K562 (cell line): ENCODE measurements around the gene MMP1. TPM values are rescaled to one million over a fixed set of nuclear protein-coding genes. Genes with fewer than 3 reads are reported as not detected.

Experiments used
- ATAC-seq: fragments of 200-7000 bp; cut with Tn5 transposase; 3 replicates; pipeline ENCODE4 v1.9.1; 2020; ENCODE audit warnings: moderate library complexity
- BruUV-seq: library from RNA; stranded (reverse); fragments of 400-500 nt; replicated peaks from 2 replicates; lab custom pipeline; 2021; lab: Mats Ljungman, UMichigan
- CTCF ChIA-PET: fragments of 300-600 bp; formaldehyde crosslinking; extraction: SDS; loops from one replicate; lab custom pipeline; 2021; ENCODE audit warnings: low intra/inter-chr PET ratio; lab: Yijun Ruan, JAX
- POLR2A ChIA-PET: fragments of 300-600, 350-650 bp; sonication (Branson Sonifier 250); formaldehyde crosslinking; extraction: SDS; loops from one replicate; lab custom pipeline; 2021; ENCODE audit warnings: antibody characterized with exemption, inconsistent platforms; lab: Yijun Ruan, JAX
- DNase-seq, 4 experiments: peaks; one replicate each; pipeline versions ENCODE4 v3.0.0 to v3.0.0-alpha.2; 2011 to 2018; ENCODE audit warnings: low spot score in 3 of 4, mixed read lengths in 3 of 4; ENCODE audit errors: extremely low read depth in 1 of 4
- FAIRE-seq: peaks from 2 replicates; lab custom pipeline; 2011; peaks lifted over from hg19 to GRCh38; lab: Jason Lieb, UNC
- H2AFZ ChIP-seq: 2 replicates; pipeline ENCODE4 v1.6.0; 2011; ENCODE audit warnings: low read depth, low read length, control low read depth, inconsistent platforms
- H3K27ac ChIP-seq: fragments of 200-600 bp; 3 replicates; pipeline ENCODE4 v1.8.0; 2011; ENCODE audit warnings: low read depth, mild to moderate bottlenecking, control low read depth, inconsistent platforms, low read length, moderate library complexity, mixed read lengths; ENCODE audit errors: extremely low read depth
- H3K27me3 ChIP-seq, 2 experiments: fragments of 300-600 bp in 1 of 2; 2 replicates in 1 of 2; 3 replicates in 1 of 2; pipeline versions ENCODE4 v1.6.0 to v1.8.0; 2011; ENCODE audit warnings: inconsistent platforms in 2 of 2, low read length in 2 of 2, mild to moderate bottlenecking in 1 of 2, mixed read lengths in 1 of 2, moderate library complexity in 1 of 2; ENCODE audit not compliant: control insufficient read depth in 2 of 2, insufficient read depth in 2 of 2
- H3K36me3 ChIP-seq: fragments of 300-600 bp; 3 replicates; pipeline ENCODE4 v1.8.0; 2011; ENCODE audit warnings: mild to moderate bottlenecking, low read length, inconsistent platforms; ENCODE audit not compliant: control insufficient read depth, insufficient read depth
- H3K4me1 ChIP-seq, 2 experiments: fragments of 200-600 bp in 1 of 2; replicated peaks in 1 of 2; 2 replicates in 1 of 2; 3 replicates in 1 of 2; pipeline versions ENCODE4 v1.5.1 to v1.8.0; 2011; ENCODE audit warnings: inconsistent platforms in 2 of 2, low read length in 2 of 2, mild to moderate bottlenecking in 1 of 2, mixed read lengths in 1 of 2, moderate library complexity in 1 of 2; ENCODE audit not compliant: control insufficient read depth in 2 of 2, insufficient read depth in 2 of 2
- H3K4me2 ChIP-seq: 2 replicates; pipeline ENCODE4 v1.6.1; 2011; ENCODE audit warnings: low read length, control low read depth, inconsistent platforms, mixed read lengths; ENCODE audit not compliant: insufficient read depth
- H3K4me3 ChIP-seq: fragments of 200-600 bp; sonication (generic), shearing (Covaris generic); 2 replicates; pipeline ENCODE4 v1.5.1; 2016; ENCODE audit warnings: control low read depth, inconsistent platforms
- H3K79me2 ChIP-seq: fragments of 200-600 bp; 3 replicates; pipeline ENCODE4 v1.8.0; 2011; ENCODE audit warnings: low read length, inconsistent platforms; ENCODE audit not compliant: control insufficient read depth, insufficient read depth
- H3K9ac ChIP-seq, 2 experiments: 2 replicates each; pipeline versions ENCODE4 v1.6.0 to v1.6.1; 2011; ENCODE audit warnings: low read depth in 2 of 2, low read length in 2 of 2, control low read depth in 1 of 2, inconsistent platforms in 1 of 2, mild to moderate bottlenecking in 1 of 2, mixed read lengths in 1 of 2; ENCODE audit not compliant: insufficient read depth in 1 of 2
- H3K9me1 ChIP-seq: one replicate; pipeline ENCODE4 v1.6.0; 2011; ENCODE audit warnings: inconsistent platforms, mild to moderate bottlenecking, low read length, moderate library complexity; ENCODE audit not compliant: control insufficient read depth, insufficient read depth
- H3K9me3 ChIP-seq: replicated peaks from 2 replicates; pipeline ENCODE4 v1.5.1; 2011; ENCODE audit warnings: low read depth, low read length, inconsistent platforms; ENCODE audit not compliant: control insufficient read depth, insufficient read depth
- H4K20me1 ChIP-seq: replicated peaks from 2 replicates; pipeline ENCODE4 v1.6.1; 2011; ENCODE audit warnings: low read length, inconsistent platforms, mixed read lengths; ENCODE audit not compliant: control insufficient read depth, insufficient read depth
- ADNP ChIP-seq: fragments of 200-800 bp; sonication (Bioruptor generic); IDR thresholded peaks from 2 replicates; pipeline ENCODE4 v1.6.1; 2016; ENCODE audit warnings: missing genetic modification characterization, missing compliant biosample characterization
- CBX1 ChIP-seq: sonication (generic); IDR thresholded peaks from 2 replicates; pipeline ENCODE4 v1.6.1; 2016; ENCODE audit warnings: antibody characterized with exemption, low read depth, mild to moderate bottlenecking
- DIDO1 ChIP-seq: fragments of 450-650 bp; IDR thresholded peaks from 2 replicates; pipeline ENCODE4 v1.6.1; 2016; ENCODE audit warnings: low read depth, missing biosample characterization, missing genetic modification characterization
- ETV5 ChIP-seq: sonication (generic); formaldehyde crosslinking; IDR thresholded peaks from 2 replicates; pipeline ENCODE4 v1.4.0; 2020; ENCODE audit warnings: low read depth, mild to moderate bottlenecking, missing genetic modification reagents
- FOXP1 ChIP-seq: sonication (generic); formaldehyde crosslinking; IDR thresholded peaks from 2 replicates; pipeline ENCODE4 v1.8.0; 2022; ENCODE audit warnings: mild to moderate bottlenecking, missing genetic modification reagents
- GTF2F1 ChIP-seq: IDR thresholded peaks from 2 replicates; pipeline ENCODE4 v1.6.1; 2011; ENCODE audit warnings: low read depth, low read length, improper control_type of control experiment
- KLF1 ChIP-seq: fragments of 450-650 bp; IDR thresholded peaks from 2 replicates; pipeline ENCODE4 v1.6.1; 2016; ENCODE audit warnings: missing genetic modification characterization, missing compliant biosample characterization
- PTTG1 ChIP-seq: fragments of 450-650 bp; IDR thresholded peaks from 2 replicates; pipeline ENCODE4 v1.6.1; 2016; ENCODE audit warnings: low read depth, mild to moderate bottlenecking, missing genetic modification characterization, missing compliant biosample characterization
- ZC3H8 ChIP-seq: fragments of 450-650 bp; IDR thresholded peaks from 2 replicates; pipeline ENCODE4 v1.6.1; 2017
- ZNF76 ChIP-seq: fragments of 250-450 bp; sonication (Bioruptor Pico); IDR thresholded peaks from 2 replicates; pipeline ENCODE4 v1.4.0; 2020; ENCODE audit warnings: mild to moderate bottlenecking, moderate library complexity, borderline replicate concordance
- WGBS: fragments of 100-300 bp; shearing (Covaris generic); methylation state at CpG from one replicate; pipeline ENCODE4 v1.1.6; 2016; ENCODE audit warnings: low coverage, mixed read lengths; ENCODE audit not compliant: insufficient coverage; ENCODE audit errors: missing lambda C conversion rate; 5-methylcytosine and 5-hydroxymethylcytosine counted together
- in situ Hi-C: fragments of 300-500 bp; cut with MboI; formaldehyde crosslinking; loops from 4 replicates; pipeline ENCODE4 v1.15.0; 2018; ENCODE audit warnings: inconsistent platforms, mixed read lengths
- intact Hi-C: fragments of 100-400 bp; cut with micrococcal nuclease; formaldehyde crosslinking; loops from 2 replicates; pipeline ENCODE4 v1.14.2; 2022
- polyA plus RNA-seq, 8 experiments: library from polyadenylated mRNA; depleted of rRNA in 4 of 8; stranded (reverse) in 5 of 8; unstranded in 3 of 8; fragments of >200 nt; fragmentation: Nextera tagmentation in 2 of 8; fragmentation: Illumina TruSeq in 1 of 8; extraction: Ambion mirVana in 2 of 8; extraction: Trizol in 1 of 8; gene quantifications; 2 replicates each; pipeline versions ENCODE4 v1.2.1 to v1.2.3, GENCODE V29; 2011 to 2014; ENCODE audit warnings: inconsistent platforms in 1 of 8, missing spikeins in 1 of 8
- total RNA-seq, 7 experiments: library from RNA; depleted of rRNA in 6 of 7; stranded (reverse); fragments of >200 nt in 6 of 7; fragmentation: Illumina TruSeq in 2 of 7; extraction: Trizol in 2 of 7; gene quantifications; 2 replicates each; pipeline versions ENCODE4 v1.2.1 to v1.2.3, GENCODE V29; 2011 to 2021; ENCODE audit warnings: low replicate concordance in 1 of 7
- TF ChIP-seq, protein P1 (sequence below): sonication (generic); IDR thresholded peaks from 2 replicates; pipeline ENCODE4 v1.6.1; 2016
- TF ChIP-seq, protein P2 (sequence below): fragments of 250-450 bp; sonication (Bioruptor Pico); IDR thresholded peaks from 2 replicates; pipeline ENCODE4 v1.5.0; 2021
- TF ChIP-seq, protein P3 (sequence below): fragments of 450-650 bp; IDR thresholded peaks from 2 replicates; pipeline ENCODE4 v1.6.1; 2016; ENCODE audit warnings: low read depth, mild to moderate bottlenecking, moderate library complexity
- TF ChIP-seq, protein P4 (sequence below): sonication (generic); formaldehyde crosslinking; IDR thresholded peaks from 2 replicates; pipeline ENCODE4 v1.8.0; 2022; ENCODE audit warnings: mild to moderate bottlenecking, missing genetic modification reagents

Gene MMP1
- total and polyA plus RNA-seq, 9 of the 15 experiments (the other 6 are each of a cell fraction or from before 2014, with no cell fraction given): 0.06 to 0.33 (median 0.15) TPM; not detected in 2

DNA sequence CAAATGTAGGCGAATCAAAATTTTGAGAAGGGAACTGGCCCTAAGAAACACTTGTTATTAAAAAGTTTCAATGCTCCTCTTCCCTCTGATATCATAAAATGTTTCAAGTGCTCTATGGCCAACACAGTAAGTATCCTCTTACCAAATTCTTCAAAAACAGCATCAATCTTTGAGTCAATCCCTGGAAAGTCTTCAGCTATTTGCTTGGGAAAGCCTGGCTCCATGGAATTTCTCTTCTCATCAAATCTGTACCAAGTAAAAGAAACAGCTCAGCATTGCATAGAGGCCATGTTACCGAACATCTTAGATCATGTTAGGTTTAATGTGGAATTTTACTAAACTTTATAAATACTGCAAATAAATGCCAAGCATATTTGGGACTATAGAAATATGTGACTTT lies 39.2 kb upstream of the MMP1 start:
- Histone ChIP-seq H3K9me1 (no peaks in the 10 kb centered on the region), H3K27me3 (no peaks in the 10 kb centered on the region), H3K36me3 (no peaks in the 10 kb centered on the region), H3K4me3 (no peak overlapping the region), H3K27ac (no peak overlapping the region), H3K4me2 (no peak overlapping the region), H2AFZ (no peak overlapping the region), H3K9ac (no peak overlapping the region), H3K9me3 (no peaks in the 10 kb centered on the region), H3K4me1 (no peaks in the 10 kb centered on the region), H3K79me2 (no peaks in the 10 kb centered on the region), H4K20me1 (no peaks in the 10 kb centered on the region)
- ChIA-PET CTCF (no interaction called here), POLR2A (no interaction called here)
- intact Hi-C loops (loop anchor here (10.0 kb wide), 1 partner anchor 198 kb away; no protein-coding TSS in a partner anchor), in situ Hi-C loops (no loop called here)
- no peak for FAIRE-seq
- no peak for DNase-seq
- BruUV-seq: no TSS peak
- no peak for TF ChIP-seq FOXP1 (CRISPR knock-in tag)
- no peak for TF ChIP-seq ZNF76 (CRISPR knock-in tag)
- TF ChIP-seq DIDO1 (tag): no peak
- TF ChIP-seq, protein P1, sequence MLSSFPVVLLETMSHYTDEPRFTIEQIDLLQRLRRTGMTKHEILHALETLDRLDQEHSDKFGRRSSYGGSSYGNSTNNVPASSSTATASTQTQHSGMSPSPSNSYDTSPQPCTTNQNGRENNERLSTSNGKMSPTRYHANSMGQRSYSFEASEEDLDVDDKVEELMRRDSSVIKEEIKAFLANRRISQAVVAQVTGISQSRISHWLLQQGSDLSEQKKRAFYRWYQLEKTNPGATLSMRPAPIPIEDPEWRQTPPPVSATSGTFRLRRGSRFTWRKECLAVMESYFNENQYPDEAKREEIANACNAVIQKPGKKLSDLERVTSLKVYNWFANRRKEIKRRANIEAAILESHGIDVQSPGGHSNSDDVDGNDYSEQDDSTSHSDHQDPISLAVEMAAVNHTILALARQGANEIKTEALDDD: no peak
- TF ChIP-seq PTTG1: no peak
- TF ChIP-seq, protein P2, sequence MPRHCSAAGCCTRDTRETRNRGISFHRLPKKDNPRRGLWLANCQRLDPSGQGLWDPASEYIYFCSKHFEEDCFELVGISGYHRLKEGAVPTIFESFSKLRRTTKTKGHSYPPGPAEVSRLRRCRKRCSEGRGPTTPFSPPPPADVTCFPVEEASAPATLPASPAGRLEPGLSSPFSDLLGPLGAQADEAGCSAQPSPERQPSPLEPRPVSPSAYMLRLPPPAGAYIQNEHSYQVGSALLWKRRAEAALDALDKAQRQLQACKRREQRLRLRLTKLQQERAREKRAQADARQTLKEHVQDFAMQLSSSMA (CRISPR knock-in tag): no peak
- TF ChIP-seq ADNP (tag): no peak
- no peak for TF ChIP-seq KLF1 (tag)
- TF ChIP-seq CBX1: no peak
- no peak for TF ChIP-seq ZC3H8
- no peak for TF ChIP-seq GTF2F1
- TF ChIP-seq, protein P3, sequence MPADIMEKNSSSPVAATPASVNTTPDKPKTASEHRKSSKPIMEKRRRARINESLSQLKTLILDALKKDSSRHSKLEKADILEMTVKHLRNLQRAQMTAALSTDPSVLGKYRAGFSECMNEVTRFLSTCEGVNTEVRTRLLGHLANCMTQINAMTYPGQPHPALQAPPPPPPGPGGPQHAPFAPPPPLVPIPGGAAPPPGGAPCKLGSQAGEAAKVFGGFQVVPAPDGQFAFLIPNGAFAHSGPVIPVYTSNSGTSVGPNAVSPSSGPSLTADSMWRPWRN: no peak
- TF ChIP-seq, protein P4, sequence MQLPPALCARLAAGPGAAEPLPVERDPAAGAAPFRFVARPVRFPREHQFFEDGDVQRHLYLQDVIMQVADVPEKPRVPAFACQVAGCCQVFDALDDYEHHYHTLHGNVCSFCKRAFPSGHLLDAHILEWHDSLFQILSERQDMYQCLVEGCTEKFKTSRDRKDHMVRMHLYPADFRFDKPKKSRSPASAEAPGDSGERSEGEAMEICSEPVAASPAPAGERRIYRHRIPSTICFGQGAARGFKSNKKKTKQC (CRISPR knock-in tag): no peak
- TF ChIP-seq ETV5 (CRISPR knock-in tag): no peak
- ATAC-seq: no peak
- 0% methylated on average over 2 of the region's 2 CpGs for WGBS
